Stimulated activated CD4-positive, alpha-beta T cell treated with anti-CD3 and anti-CD28 coated beads, Interleukin-2, amount 100 ng/mL, for 4 hours (primary cell): ENCODE results near the gene NBAS.
"Not testable (repeated sequence)": the region's sequence is repeated elsewhere in the genome, so short reads cannot be mapped to it uniquely, and the experiment has no call there.

Experiments
- DNase-seq: peaks from one replicate; pipeline ENCODE4 v3.0.0-alpha.2; 2020; ENCODE audit warnings: low read depth

The NBAS gene

GRCh38 chr2:15460112-15460620 is 101.0 kb downstream of the NBAS start:
- DNase-seq, result no peak

DNA sequence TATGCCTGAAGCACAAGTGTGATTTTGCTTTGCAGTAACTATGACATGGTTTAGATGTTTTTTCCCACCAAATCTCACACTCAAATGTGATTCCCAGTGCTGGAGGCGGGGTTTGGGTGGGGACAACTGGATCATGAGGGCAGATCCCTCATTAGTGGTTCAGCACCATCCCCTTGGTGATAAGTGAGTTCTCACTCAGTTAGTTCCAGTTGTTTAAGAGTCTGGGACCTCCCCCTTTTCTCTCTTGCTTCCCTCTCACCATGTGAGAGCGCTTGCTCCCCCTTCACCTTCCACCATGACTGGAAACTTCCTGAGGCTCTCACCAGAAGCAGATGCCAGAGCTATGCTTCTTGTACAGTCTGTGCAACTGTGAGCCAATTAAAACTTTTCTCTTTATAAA is 102.9 kb downstream of the NBAS start:
- no peak for DNase-seq

DNA sequence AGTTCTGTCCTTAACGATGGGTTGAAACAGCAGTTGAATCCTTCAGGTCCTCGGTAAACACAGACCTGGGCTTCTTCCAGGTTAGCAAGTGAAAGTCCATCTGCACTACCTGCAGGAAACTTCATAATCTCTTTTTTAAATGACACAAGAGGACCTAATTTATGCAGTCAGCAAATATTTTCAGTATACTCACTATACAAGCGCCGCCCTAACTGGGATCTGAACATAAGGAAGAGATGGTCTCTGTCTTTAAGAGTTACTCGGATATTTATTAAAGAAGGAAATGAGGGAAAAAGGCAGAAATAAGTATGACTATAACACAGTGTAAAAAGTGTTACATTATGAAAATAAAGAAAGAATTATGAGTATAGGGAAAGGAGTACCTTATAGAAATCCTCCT is 103.3 kb downstream of the NBAS start:
- DNase-seq, result no peak

GRCh38 chr2:15456352-15456751 is 104.8 kb downstream of the NBAS start:
- no peak for DNase-seq

DNA sequence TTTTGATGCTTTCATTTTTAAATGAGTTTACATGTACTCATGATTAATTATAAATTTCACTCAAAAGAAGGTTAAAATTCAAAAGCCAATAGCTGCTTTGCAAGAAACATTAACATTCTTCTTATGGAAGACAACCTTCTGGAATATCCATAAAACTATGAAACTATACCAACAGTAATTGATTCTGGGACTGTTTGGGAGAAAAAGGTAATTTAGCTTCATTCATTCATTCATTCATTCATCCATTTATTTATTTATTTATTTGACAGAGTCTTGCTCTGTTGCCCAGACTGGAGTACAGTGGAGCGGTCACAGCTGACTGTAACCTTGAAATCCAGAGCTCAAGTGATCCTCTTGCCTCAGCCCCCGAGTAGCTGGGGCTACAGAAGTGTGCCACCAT is 110.3 kb downstream of the NBAS start:
- DNase-seq, result no peak

- no peak for DNase-seq
These were observed 111.4 kb downstream of the NBAS start for GRCh38 chr2:15449556-15450236.

- no peak for DNase-seq
These were observed 112.8 kb downstream of the NBAS start for GRCh38 chr2:15448250-15448839.

DNA sequence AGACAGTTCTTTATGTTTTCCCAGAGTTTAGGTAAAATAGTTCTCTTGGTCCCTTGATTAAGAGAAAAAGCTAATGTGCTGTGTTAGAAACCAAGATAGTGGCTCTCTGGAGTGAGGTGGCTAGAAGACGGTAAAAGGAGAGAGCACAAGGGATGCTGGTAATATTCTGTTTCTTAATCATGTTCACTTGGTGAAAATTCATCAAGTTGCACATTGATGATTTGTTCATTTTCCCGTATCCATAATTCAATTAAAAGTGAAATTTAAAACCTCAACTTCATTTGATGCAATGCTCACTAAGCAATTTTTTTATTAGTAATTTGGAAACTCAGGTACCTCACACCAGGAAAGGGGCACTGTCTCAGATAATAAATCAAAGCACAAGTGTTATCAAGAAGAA is 113.8 kb downstream of the NBAS start:
- no peak for DNase-seq

- DNase-seq, result no peak
These were observed 114.2 kb downstream of the NBAS start for GRCh38 chr2:15446961-15447360.

DNA sequence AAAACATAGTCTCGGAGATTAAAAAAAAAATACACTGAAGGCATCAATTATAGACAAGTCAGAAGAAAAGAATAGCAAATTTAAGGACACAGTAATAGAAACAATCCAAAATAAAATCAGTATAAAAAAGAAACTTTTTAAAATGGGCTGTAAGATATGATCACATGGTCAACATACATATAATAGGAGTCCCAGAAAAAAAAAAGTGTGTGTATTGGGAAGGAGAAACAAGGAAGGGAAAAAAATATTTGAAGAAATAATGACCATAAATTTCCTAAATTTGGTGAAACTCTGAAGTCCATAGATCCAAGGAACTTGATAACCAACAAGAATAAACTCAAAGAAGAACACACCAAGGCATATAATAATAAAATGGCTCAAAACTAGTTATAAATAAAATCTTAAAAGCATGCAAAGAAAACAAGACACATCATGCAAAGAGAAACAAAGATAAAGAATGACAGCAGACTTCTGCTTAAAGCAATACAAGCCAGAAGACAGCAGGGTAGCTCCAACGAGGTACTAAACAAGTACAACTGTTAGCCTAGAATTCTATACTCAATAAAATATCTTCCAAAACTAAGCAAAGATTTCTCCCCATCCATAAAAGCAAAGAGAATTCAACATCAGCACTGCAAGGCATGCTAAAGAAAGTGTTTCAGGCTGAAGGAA is 115.1 kb downstream of the NBAS start:
- DNase-seq, result no peak

- not testable (repeated sequence) for DNase-seq
These were observed 121.2 kb downstream of the NBAS start for GRCh38 chr2:15439768-15440524.

GRCh38 chr2:15439366-15439765 is 121.8 kb downstream of the NBAS start:
- DNase-seq, result not testable (repeated sequence)

DNA sequence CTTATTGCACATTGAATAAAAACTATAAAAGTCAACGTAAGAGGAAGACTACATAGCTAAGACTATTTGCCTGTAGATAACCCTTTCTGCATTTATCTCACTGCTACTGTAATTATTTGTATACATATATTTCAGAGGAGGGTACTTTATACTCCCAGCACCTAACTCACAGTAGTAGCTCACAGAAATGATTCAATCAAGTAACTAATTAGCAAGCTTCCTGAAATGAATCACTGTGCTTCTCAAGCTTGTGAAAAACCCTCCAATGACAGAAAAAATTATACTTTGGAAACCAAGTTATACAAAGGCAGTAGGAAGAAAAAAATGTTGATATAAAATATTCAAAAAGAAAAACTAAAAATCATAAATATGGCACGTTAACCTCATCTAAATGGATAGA is 124.9 kb downstream of the NBAS start:
- no peak for DNase-seq

- no peak for DNase-seq
These were observed 125.7 kb downstream of the NBAS start for GRCh38 chr2:15435474-15435873.

- no peak for DNase-seq
These were observed 128.4 kb downstream of the NBAS start for GRCh38 chr2:15432642-15433256.

DNA sequence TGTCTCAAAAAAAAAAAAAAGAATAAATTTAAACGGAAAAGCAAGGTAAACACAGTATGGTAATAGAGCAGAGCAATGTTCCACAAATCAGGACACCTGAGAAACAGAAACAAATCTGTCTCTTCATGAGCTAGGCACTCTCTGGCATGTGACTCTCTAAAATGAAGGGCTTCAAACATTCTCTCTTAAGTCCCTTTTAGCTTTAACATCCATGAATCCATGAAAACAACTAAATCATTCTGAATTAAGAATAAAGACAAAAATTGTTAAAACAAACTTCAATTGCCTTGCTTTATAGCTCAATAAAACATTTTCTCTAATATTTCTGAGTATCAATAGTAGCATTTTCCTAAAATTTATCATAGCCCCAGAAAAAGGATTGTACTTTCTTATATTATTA is 132.1 kb downstream of the NBAS start:
- no peak for DNase-seq

DNA sequence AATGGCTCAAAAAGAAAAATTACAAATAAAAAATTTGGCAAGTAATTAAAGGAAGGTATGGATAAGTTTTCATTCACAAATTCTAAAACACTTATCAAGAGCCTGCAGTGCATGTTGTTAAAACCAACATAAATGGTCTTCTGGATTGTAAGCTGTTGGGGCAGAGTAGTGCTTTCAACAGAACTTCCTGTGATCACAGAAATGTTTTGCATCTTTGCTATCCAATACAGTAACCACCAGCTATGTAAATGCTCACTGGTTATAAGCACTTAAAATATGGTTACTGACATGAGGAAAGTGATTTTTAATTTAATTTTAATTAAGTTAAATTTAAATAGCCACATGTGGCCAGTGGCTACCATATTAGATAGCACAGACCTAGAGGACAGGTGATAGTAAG is 133.1 kb downstream of the NBAS start:
- no peak for DNase-seq

DNA sequence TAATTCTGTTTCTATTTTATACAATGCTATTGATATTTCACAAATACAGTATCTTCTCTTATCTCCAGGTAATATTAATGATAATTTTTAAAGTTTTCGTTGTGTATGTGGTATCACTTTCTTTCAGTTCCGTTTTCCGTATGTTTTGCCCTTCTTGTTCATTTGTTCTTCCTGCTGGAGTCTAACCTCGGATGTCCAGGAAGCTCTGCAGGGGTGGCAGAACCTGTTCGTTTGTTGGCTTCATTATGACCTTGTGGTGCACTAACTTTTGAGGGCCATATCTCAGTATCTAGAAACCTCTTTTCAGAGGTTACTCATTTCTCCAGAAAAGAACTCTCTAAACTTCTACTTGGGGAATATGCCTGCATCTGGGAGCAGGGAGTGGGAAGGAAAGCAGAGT is 134.5 kb downstream of the NBAS start:
- DNase-seq, result no peak

DNA sequence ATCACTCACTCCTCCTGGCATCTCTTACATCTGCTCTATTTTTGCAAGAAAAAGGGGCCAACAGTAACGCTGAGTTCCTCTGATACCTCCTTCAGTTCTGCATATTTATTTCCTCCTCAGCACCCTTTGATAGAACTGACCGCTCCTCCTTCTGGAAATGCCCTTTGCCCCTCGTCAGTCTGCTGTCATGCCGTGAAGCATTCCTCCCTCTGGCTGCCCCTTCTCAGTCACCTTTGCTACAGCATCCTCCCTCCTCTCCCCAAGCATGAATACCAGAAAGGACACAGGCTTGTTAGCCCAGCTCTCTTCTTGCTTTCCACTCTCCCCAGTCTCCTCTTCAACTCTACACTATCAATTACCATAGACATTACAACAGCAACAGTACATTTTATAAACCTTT is 135.4 kb downstream of the NBAS start:
- no peak for DNase-seq

GRCh38 chr2:15421753-15422152 is 139.4 kb downstream of the NBAS start:
- no peak for DNase-seq

DNA sequence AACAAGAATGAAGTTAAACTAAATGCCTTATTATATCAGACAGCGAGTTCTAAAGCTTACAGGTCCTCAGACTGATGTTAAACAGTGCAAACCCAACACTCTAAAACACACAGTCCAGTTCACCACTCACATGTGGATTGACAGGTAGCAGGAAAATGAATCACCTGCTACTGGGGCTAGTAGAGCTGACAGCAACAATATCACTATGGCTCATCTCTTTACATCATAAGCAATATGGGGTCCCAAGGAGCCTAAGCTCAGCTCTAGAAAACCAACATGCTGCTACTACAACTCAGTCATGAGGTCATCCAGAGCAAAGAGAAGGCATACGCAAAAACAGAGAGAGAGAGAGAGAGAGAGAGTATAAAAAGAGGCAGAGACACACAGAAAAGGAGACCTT is 145.4 kb downstream of the NBAS start:
- no peak for DNase-seq

DNA sequence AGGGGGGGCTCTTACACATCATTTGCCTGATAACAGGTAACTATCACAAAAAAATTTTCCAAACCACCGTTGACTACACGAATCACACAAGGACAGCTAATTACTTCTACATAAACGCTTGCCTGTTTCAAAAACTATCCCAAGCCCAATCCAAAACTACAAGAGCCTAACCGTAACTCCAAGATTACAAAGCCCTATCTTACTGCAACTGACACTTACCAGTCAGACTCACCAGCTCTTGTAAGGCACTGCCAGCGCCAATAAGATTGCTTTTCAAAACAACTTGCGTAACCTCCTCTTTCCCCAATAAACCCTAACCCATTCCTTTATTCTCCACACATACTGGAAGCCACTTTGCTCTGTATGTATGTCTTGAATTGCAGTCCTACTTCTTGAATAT is 148.4 kb downstream of the NBAS start:
- no peak for DNase-seq
